NB4 (cell line): ENCODE data around the gene ADIPOR1.

Source experiments
- CTCF ChIP-seq: IDR thresholded peaks from one replicate; pipeline ENCODE4 v1.5.1; 2012; ENCODE audit warnings: low read depth, low read length
- MAX ChIP-seq: IDR thresholded peaks from 2 replicates; pipeline ENCODE4 v1.6.1; 2011; ENCODE audit warnings: low read depth, low read length
- POLR2A ChIP-seq: IDR thresholded peaks from 2 replicates; pipeline ENCODE4 v1.6.1; 2011; ENCODE audit warnings: mild to moderate bottlenecking; ENCODE audit not compliant: insufficient read length; ENCODE audit errors: extremely low read depth

GRCh38 chr1:202934755-202935154 is 23.4 kb downstream of the ADIPOR1 start:
- TF ChIP-seq CTCF (no peak), MAX (no peak), POLR2A (no peak)
